Fibroblast of skin of abdomen (primary cell): ENCODE results near the gene GAS2L1.

Source experiments
- DNase-seq: peaks from one replicate; pipeline ENCODE4 v3.0.0-alpha.2; 2013

Gene GAS2L1

DNA sequence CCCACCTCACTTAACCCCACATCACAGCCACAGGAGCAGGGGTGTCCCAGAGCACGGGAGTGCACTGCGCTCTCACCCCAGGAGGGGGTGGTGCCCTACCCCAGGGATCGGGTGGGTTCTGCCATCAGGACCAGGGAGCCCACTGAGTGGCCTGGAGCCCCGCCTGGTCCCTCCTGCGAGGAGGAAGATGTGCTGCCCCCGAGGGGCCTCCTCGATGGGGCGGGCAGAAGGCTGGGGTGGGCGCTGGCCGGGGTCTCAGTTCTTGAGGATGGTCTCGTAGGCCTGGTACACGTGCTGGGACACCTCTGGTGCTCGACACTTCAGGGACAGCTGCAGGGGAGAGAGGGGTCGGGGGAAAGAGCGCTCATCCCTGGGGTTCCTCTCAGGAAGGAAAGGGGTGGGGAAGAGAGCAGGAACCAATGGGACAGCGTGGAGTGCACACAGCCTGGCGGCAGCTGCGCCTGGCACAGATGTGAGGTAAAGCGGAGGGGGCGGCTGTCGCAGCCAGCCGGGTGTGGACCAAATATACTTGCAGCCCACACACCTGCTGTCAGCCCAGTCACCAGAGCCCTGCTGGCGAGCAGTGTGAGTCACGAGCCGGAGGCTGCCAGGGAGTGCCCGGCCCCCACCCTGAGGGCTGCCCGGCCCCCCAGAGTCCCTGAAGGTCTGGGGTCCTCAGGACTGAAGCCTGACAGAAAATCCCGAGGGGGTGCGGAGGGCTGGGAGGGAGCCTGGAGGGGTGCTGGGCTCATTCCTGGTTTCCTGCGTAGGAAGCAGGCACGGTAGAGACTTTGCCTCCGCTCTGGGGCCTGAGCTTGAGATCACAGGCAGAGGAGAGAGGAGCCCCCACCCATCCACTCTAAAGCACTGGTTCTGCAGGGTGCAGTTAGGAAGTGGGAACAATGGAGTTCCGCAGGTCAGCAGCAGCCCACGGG lies 22.4 kb downstream of the GAS2L1 start:
- no peak for DNase-seq

DNA sequence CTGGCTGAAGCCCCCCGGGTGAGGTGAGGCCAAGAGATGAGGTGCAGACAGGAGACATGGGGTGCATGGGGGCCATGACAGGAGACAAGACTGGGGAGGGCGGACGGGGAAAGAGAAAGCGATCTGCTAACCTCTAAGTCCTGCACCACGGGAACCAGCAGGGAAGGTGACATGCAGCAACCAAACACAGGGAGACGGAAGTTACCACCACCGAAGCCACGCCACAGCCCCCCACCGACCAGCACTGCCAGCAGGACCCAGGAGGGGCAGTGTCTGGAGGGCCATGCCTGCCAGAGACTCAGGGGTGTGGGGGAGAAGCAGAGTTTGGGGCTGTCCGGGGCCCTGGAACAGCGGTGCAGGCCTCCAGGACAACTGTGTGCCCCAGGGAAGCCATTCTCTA lies 23.1 kb downstream of the GAS2L1 start:
- no peak for DNase-seq

DNA sequence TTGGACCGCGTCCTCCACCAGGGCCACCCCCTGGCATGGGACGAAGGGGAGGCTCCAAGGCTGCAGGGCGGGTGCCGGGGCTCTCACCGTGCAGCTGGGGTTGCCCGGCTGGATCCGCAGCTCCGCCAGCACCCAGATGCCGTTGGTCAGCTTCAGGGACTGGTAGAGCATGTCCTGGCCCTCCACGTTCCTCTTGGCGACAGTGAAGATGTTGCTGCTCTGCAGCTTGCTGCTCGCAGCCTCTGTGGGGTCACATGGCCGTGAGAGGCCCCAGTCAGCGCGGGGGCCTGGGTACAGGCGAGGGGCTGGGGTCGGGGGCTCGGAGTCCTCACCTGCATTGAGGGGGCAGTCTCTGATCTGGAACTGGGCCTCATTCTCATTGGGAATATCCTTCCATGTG lies 23.8 kb downstream of the GAS2L1 start:
- no peak for DNase-seq

DNA sequence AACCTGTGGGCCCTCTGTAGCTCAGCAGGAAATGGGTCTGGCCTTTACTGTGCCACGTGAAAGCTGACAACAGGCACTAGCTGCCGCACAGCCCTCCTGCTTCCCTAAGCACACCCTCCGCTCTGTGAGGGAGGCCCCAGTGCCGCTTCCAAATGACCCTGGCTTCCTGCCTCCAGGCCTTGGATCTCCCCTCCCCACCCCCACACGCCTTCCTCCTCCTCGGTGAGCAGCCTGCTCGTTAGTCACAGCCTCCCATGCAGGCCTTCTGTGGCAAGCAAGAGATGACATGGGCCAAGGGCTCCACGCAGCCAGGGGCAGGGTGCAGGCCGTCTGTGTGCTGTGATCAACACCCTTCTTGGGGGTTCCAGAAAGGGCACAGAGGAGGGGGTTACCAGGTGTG lies 24.3 kb downstream of the GAS2L1 start:
- DNase-seq: peak; percentile 67

DNA sequence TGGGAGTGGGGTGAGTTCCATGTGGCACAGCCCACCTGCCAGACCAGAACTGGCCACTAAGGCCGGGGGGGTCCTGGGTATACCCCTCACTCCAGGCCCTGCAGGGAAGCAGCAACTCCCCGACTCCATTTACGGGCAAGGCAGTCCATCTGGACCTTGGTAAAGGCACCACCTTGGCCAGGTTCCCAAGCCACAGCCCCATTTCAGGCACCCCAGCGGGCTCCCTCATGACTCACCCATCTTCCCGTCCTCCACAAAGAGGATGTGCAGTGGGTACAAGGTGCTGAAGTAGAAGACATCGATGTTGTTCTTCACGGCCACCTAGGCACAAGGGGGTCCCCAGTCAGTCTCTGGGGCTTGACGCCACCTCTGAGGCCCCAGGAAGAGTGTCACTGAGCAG lies 24.8 kb downstream of the GAS2L1 start:
- DNase-seq: no peak

DNA sequence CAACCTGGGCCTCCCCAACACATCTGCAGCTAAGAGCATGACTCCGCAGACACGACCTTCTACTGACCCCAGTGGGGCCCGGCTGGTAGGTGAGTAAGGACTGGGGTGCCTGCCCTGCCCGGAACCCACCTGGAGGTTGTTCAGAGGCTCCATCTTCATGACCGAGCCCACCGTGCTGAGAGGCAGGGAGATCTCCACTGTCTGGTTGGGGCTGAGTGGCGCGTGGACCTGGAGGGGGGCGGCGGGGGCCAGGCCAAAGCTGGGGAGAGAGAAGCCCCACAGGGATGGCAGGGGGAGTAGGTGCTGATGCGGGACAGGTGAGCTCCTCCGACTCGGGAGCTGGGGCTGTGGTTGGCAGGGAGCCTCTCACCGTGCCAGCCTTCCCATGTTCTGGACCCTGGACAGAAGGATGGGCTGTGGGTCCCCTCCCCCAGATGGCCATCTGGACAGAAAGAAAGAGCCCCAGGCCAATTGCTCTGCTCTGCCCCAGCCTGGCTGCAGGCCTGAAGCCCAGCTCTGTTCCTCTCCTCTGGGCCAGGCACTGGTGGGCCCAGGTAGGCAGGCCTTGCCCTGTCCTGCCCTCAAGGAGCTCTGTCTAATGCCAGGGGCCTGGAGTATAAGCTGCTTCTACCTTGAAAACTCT lies 25.3 kb downstream of the GAS2L1 start:
- DNase-seq: no peak

DNA sequence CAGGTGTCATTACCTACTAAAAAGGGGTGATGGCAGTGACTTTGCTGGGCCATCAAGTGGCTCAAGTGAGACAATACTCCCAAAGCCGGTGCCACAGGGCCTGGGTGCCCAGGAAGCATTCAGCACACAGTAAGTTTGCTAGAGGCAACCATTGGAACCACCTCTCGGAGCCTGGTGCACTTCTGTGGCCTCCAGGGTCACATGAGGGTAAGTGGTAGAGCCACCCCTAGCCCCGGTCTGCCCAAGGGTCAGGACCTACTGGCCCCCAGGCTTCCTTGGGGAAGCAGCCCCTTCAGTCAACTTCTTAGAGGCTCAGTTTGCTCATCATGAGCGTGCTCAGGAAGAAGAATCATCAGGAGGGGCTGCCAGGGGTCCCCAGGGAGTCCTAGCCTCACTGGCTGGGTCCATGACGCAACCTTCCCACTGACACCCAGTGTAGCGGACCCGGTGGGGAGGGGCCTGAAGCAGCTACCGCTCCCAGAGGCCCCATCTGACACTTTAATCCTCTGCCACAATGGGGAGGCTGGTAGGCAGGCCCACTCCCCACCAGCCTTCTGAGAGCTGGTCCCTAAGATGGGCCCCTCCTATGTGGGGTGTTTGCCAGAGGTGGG lies 26.5 kb downstream of the GAS2L1 start:
- DNase-seq: no peak

DNA sequence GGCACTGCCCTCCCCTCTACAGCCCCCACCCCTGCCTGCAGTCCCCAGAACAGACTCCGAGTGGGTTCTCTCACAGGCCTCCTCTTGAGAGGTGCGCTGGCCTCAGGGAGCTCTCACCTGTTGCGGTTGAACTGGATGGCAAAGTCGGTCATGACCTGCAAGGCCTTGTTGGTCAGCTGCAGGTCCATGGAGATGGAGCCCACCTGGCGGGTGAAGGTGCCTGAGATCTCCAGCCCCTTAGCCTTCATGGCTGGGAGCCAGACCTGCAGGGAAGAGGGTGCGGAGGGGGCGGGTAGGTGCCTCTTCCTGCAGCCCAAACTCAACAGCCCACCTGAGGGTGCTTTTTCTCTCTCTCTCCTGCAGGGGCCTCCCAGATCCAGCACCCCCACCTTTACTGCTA lies 27.7 kb downstream of the GAS2L1 start:
- DNase-seq: no peak

DNA sequence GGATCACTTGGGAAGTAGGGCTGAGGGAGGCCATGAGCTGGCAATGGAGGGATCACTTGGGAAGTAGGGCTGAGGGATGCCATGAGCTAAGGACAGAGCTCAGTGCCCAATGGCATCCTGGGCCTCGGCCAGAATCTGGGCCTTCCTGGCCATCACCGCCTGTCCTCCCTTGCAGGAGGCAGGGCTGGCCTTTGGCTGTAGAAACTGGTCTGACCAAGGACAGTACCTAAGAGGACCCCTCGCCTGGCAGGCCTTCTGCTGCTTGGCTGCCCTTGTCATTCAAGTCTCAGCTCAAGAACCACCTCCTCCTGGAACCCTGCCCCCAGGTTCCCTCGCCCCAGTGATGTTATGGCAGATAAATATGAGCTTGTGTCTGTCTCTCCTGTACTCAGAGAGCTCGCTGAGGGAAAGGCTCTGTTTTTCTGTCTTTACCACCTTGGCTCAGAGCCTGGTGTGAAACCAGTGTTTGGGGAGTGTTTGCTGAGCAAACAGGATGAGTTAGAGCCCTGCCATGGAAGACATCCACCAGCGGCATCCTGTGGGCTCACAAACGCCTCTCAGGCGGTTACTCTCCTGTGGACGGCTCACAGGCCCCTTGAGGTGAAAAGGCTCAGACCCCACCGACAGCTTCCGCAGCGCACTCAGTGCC lies 28.4 kb downstream of the GAS2L1 start:
- no peak for DNase-seq

DNA sequence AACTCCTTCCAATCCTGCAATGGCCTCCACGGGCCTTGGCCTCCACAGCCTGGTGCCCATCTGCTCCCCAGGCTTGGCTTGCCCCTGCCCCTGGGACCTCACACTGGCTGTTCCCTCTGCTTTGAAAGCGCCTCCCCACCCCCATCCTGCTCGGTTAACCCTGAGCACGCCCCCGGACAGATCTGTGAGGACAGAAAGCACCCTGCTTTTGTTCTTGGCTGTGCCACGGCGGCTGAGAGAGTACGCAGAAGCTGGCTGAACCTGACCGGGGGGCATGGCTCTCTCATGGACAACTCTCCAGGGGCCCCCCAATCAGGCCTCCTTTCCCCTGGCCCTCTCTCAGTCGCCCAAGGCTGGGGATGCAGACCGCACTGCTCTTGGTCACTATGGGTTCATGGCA lies 29.2 kb downstream of the GAS2L1 start:
- DNase-seq: no peak

DNA sequence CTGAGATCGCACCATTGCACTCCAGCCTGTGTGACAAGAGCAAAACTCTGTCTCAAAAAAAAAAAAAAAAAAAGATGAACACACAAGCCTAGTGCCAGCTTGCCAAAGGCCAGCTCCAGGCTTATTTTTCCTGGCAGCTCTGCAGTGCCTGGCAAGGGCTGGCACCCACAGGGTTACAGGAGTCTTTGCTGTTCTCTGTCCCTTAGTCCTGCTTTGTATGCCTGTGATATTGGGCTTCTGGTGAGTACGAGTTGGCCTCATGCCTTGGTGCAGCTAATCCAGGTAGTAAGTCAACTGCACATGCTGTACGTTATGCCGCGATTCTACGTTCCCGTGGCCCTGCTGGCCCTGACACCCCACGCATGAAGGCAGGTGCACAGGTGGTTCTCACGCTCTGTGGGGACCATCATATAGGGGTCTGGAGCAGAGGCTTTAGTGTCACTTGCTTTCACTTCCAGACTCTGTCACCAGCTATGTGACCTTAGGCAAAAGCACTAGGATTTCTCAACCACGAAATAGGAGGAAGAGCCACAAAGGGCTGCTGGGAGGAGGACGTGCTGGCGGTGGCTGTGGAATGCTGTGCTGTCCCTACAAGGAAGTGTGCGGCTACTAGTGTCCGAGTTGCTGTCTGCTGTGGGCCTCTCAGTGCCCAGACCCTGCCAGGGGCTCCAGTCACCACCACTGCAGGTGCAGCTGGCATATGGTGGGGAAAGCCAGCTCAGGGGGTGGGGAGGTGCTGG lies 30.5 kb downstream of the GAS2L1 start:
- DNase-seq: no peak

DNA sequence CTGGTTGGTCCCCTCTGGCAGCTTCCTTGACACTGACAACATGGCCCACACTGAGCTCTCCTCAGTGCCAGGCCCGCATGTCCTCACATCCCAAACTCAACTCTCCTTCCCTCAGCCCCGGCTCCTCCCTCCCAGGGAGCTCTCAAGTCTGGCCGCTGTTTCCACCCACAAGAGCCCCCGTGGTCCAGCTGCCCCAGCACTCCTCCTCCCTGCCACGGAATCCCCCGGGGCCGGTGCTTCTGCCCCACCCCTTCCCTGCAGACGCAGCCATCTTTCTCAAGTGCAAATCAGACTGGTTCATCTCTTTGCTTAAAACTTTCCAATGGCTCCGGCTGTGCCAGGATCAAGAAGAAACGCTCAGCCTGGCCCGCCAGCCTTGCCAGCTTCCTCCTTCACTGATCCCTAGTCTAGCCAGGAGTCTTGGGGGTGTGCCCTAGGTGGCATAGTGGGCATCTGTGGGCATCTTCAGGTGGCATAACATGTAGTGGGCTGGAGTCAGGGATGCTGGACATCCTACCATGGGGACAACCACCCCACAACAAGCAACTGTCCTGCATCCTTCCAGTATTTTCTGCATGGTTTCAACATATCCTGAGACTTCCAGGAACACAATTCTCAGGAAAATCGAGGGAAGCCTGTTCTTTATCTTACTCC lies 31.3 kb downstream of the GAS2L1 start:
- no peak for DNase-seq

DNA sequence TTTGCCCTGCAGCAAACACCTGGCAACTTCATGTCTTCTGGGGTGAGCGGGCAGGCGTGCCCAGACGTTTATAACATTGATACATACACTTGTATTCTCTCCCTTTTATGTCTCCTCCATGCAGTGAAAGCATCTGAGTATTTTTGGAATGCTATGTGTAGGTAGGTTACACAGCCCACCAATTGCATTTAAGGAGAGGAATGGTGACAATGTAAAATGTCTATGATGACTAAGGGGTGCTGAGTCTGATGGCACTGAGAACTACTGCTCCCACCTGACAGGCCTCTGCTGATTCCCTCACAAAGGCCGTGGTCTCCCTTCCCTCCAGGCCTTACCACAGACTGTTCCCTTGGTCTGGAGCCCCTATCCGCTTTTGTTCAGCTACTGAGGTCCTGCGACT lies 31.9 kb downstream of the GAS2L1 start:
- no peak for DNase-seq

DNA sequence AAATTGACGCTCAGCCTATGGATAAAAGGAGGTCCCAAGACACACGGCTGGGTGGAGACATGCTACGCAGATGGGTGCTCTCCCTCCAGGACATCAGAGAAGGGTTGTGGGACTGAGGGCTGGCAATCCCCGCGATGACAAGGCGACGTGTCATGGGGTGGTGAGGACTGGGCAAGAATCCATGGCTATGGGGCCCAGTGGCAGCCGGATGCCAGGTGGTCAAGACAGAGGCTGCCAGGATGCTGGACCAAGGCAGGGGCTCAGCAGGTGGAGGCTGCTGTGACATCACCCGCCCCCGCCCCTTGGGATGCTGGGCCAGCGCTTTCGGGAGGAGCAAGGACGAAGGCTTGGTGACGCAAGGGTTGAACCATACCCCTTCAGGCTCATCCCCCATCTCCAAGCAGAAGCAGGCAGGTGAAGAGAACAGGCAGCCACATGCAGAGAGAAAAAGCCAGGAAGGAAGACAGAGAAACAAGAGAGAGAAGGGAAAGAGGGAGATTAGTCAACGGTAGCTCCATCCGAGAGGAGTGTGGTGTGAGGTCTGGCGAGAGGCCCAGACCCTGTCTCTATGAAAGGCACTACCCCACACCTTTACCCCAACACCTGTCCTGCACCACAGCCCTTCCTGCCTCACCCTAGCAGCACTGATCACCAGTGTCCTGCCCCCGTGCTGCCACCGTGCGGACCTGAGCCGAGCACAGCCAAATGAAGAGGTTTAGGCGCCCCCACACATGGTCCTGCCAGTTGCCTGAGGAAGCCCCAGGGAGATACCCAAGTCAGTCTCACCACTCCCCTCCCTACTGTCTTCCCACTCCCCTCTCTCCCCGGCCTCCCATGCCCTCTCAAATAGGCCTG lies 33.2 kb downstream of the GAS2L1 start:
- no peak for DNase-seq

DNA sequence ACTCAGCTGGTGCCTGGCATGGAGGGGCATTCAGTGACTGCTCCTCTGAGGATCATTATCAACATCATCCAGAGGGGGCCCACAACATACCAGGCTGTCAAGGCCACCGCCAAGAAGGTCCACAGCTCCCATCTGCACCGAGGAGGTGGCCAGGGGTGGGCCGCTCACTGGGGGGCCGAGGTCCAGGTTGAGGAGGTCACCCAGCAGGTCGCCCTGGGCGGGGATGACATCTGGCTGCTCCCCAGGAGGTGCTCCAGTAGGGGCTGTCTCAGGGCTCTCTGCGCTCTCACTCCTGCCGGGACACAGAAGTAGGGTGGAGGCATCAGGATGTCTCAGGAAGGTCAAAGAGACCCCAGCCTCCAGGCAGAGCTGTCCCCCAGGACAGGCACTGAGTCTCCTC lies 34.1 kb downstream of the GAS2L1 start:
- DNase-seq: no peak

DNA sequence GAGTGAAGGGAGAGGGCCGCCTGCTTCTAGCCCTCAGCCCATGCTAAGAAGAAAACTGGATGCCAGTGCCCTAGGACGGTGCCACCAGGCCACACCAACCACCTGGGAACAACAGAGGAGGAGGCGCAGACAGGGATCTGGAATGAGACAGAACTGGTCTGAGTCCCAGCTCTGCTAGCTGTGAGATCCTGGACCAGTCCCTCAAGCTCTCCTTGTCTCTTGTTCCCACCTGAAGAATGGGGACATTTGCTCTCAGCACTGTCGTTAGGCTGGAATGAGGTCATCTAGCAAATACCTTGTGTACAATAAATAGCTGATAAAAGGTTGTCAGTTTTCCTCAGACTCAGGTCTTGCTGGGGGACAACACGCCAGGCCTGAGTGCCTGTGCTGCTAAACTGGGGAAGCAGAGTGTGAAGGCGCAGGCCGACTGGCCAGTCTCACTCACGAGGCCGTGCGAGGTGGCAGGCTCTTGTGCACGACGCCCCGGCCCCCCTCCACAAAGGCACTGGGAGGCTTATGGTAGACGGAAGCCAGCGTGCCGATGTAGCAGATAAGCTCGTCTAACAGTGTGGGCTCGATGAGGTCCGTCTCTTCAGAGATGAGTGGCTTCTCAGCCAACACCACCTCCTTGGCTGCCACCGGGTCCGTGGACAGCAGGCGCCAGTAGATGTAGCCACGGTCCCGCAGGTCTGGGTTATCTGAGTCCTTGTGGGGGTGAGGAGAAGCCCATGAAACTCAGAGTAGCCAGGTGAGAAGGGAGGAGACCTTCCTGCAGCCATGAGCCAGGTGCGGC lies 34.8 kb downstream of the GAS2L1 start:
- no peak for DNase-seq

DNA sequence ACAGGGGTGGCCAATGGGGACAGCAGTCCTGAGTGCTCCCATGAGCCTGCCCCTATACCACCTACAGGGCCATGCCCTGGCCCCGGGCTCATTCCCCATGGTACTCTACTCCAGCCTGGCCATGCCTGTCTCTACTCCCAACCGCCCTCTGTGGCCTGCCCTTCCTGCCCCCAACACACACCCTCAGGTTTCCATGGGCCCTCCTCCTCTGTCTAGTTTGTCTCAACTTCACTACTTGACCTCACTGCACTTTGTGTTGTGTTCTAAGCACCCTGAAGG lies 35.3 kb downstream of the GAS2L1 start:
- DNase-seq: no peak

DNA sequence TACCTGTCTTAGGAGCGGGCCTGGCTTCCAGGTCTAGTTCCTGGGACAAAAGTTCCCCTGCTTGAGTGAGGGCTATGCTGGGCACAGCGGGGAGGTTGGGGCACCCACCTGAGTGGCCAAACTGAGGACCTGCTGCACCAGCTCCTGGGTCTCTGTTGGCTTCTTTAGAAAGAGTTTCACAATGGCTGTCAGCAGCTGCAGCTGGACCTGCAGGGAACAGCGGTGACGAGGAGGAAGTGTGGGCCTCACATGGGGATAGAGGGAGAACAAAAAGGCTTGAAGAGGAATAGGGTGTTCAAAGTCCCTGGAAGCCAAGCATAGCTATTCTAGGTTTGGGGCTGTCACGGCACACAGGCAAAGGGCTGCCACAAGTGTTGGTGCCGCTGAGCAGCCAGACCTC lies 35.7 kb downstream of the GAS2L1 start:
- DNase-seq: no peak

DNA sequence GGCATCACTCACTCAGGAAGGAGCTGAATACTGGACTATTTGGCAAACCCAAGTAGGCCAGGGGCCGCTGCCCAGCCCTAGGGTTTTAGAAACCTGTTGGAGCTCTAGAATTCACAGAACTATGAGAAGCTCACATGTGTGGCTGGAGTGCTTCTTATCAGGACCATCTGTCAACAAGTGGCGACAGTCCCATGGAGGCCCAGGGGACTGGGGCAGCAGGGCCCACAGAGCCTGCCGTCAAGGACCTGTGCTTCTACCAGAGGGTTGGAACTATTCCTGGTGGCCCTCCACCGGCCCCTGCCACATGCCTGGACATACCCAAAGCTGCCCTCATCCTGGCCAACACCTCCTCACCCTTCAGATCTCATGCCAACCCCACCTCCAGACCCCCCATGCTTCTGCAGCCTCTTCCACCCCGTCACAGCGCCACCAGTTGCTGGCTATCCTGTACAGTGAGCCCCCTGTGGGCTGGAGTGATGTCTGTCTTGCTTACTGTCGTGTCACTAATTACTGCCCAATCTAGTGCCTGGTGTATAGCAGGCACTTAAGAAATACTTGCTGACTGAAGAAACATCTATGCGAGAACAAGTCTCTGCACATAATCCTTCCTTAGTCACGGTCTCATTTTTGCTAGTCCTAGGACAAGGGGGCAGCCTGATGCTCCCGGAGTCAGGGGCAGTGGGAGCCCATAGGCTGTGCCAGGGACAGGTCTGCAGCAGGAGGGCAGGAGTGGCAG lies 36.3 kb downstream of the GAS2L1 start:
- no peak for DNase-seq
